Smooth muscle cell (in vitro differentiated cells): ENCODE results near the gene AVL9. TPM values are rescaled to one million over a fixed set of nuclear protein-coding genes. Genes with fewer than 3 reads are reported as not detected.

Experiments used
- DNase-seq: peaks from one replicate; lab custom pipeline; 2025; ENCODE audit not compliant: unreplicated experiment; lab: John Stamatoyannopoulos, UW
- H2AFZ ChIP-seq: fragments of 200-600 bp; sonication (generic); 2 replicates; pipeline ENCODE4 v1.6.0; 2016; ENCODE audit warnings: antibody characterized with exemption, low read depth, mild to moderate bottlenecking
- H3F3A ChIP-seq: fragments of 200-600 bp; sonication (generic); 2 replicates; pipeline ENCODE4 v1.6.0; 2017; ENCODE audit warnings: antibody characterized with exemption, low read depth
- H3K27ac ChIP-seq: fragments of 200-600 bp; sonication (generic); 2 replicates; pipeline ENCODE4 v1.5.1; 2016; ENCODE audit warnings: low read depth, mild to moderate bottlenecking
- H3K27me3 ChIP-seq: fragments of 200-600 bp; sonication (generic); 2 replicates; pipeline ENCODE4 v1.6.1; 2016; ENCODE audit warnings: low read depth, mild to moderate bottlenecking
- H3K36me3 ChIP-seq: fragments of 200-600 bp; sonication (generic); 2 replicates; pipeline ENCODE4 v1.5.1; 2016; ENCODE audit warnings: low read depth
- H3K4me1 ChIP-seq: fragments of 200-600 bp; sonication (generic); 2 replicates; pipeline ENCODE4 v1.5.1; 2016; ENCODE audit warnings: low read depth
- H3K4me2 ChIP-seq: fragments of 200-600 bp; sonication (generic); 2 replicates; pipeline ENCODE4 v1.6.0; 2016; ENCODE audit warnings: mild to moderate bottlenecking
- H3K4me3 ChIP-seq: fragments of 200-600 bp; sonication (generic); 2 replicates; pipeline ENCODE4 v1.5.1; 2016; ENCODE audit warnings: mild to moderate bottlenecking
- H3K79me2 ChIP-seq: fragments of 200-600 bp; sonication (generic); 2 replicates; pipeline ENCODE4 v1.6.0; 2016; ENCODE audit warnings: low read depth, mild to moderate bottlenecking
- H3K9ac ChIP-seq: fragments of 200-600 bp; sonication (generic); 2 replicates; pipeline ENCODE4 v1.6.0; 2016; ENCODE audit warnings: low read depth
- H3K9me3 ChIP-seq: fragments of 200-600 bp; sonication (generic); replicated peaks from 2 replicates; pipeline ENCODE4 v1.5.1; 2016; ENCODE audit warnings: low read depth
- H4K20me1 ChIP-seq: fragments of 200-600 bp; sonication (generic); 2 replicates; pipeline ENCODE4 v1.6.0; 2016; ENCODE audit warnings: low read depth
- WGBS: methylation state at CpG from one replicate; pipeline ENCODE4 v1.1.7; 2016; ENCODE audit warnings: low lambda C conversion rate; 5-methylcytosine and 5-hydroxymethylcytosine counted together
- polyA plus RNA-seq: library from polyadenylated mRNA; unstranded; fragments of >200 nt; fragmentation: Nextera tagmentation; extraction: Ambion mirVana; gene quantifications from 2 replicates; pipeline ENCODE4 v1.2.1, GENCODE V29; 2016
- total RNA-seq: library from RNA; depleted of rRNA; stranded (reverse); fragments of >200 nt; gene quantifications from 2 replicates; pipeline ENCODE4 v1.2.3, GENCODE V29; 2014
- TF ChIP-seq, protein P1 (sequence below): fragments of 200-600 bp; sonication (generic); IDR thresholded peaks from 2 replicates; pipeline ENCODE4 v1.5.1; 2017; ENCODE audit warnings: borderline replicate concordance, mild to moderate bottlenecking, antibody characterized with exemption; ENCODE audit not compliant: insufficient read depth, poor library complexity, severe bottlenecking

The AVL9 gene
- total and polyA plus RNA-seq, 2 experiments from 2014 or later: 13.1 to 32.3 TPM

- H3K9me3 ChIP-seq: no peaks in the 10 kb centered on the region
- 74% methylated on average over 5 of the region's 5 CpGs for WGBS
- no peak overlapping the region for H3K4me3 ChIP-seq
- H3K79me2 ChIP-seq: no peaks in the 10 kb centered on the region
- no peak overlapping the region for H3K27ac ChIP-seq
- peaks cover 9% of the 10 kb centered on the region for H3F3A ChIP-seq
- no peak overlapping the region for H3K4me2 ChIP-seq
- DNase-seq: no peak
- no peaks in the 10 kb centered on the region for H3K27me3 ChIP-seq
- peaks cover 10% of the 10 kb centered on the region for H3K36me3 ChIP-seq
- H3K9ac ChIP-seq: no peak overlapping the region
- H3K4me1 ChIP-seq: peaks cover 8% of the 10 kb centered on the region
- TF ChIP-seq, protein P1, sequence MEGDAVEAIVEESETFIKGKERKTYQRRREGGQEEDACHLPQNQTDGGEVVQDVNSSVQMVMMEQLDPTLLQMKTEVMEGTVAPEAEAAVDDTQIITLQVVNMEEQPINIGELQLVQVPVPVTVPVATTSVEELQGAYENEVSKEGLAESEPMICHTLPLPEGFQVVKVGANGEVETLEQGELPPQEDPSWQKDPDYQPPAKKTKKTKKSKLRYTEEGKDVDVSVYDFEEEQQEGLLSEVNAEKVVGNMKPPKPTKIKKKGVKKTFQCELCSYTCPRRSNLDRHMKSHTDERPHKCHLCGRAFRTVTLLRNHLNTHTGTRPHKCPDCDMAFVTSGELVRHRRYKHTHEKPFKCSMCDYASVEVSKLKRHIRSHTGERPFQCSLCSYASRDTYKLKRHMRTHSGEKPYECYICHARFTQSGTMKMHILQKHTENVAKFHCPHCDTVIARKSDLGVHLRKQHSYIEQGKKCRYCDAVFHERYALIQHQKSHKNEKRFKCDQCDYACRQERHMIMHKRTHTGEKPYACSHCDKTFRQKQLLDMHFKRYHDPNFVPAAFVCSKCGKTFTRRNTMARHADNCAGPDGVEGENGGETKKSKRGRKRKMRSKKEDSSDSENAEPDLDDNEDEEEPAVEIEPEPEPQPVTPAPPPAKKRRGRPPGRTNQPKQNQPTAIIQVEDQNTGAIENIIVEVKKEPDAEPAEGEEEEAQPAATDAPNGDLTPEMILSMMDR: no peak
- H4K20me1 ChIP-seq: peaks cover 3% of the 10 kb centered on the region
- no peak overlapping the region for H2AFZ ChIP-seq
Observed at GRCh38 chr7:32586291-32587221, 91.3 kb downstream of the AVL9 start.

GRCh38 chr7:32587411-32587948, 92.2 kb downstream of the AVL9 start:
- H3K9me3 ChIP-seq: no peaks in the 10 kb centered on the region
- peaks cover 4% of the 10 kb centered on the region for H3K36me3 ChIP-seq
- H3F3A ChIP-seq: peaks cover 9% of the 10 kb centered on the region
- 81% methylated on average over 9 of the region's 9 CpGs for WGBS
- H3K4me2 ChIP-seq: no peak overlapping the region
- H3K27ac ChIP-seq: peak overlapping the region; percentile 46
- H2AFZ ChIP-seq: no peak overlapping the region
- TF ChIP-seq, protein P1: no peak
- no peak overlapping the region for H3K4me3 ChIP-seq
- no peaks in the 10 kb centered on the region for H3K79me2 ChIP-seq
- DNase-seq: no peak
- peaks cover 3% of the 10 kb centered on the region for H4K20me1 ChIP-seq
- no peaks in the 10 kb centered on the region for H3K27me3 ChIP-seq
- H3K9ac ChIP-seq: no peak overlapping the region
- peaks cover 8% of the 10 kb centered on the region for H3K4me1 ChIP-seq

DNA sequence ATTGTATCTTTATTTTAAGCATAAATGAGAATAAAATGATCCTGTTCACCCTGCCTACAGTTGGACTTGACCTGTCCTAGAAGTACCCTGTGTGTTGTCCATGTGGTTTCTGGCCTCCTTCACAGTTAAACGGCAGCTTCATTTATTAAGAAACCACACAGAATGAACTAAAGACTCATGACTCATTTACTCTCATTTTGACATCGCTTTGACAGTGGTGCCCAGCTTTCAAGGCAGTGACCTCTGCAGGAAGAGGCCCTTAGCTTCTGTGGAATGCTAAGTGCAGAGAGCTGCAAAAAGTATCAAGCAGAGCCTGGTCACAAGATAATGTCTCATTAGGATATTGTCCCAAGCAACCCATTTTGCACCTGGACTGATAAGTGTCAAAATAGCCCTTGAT, 93.4 kb downstream of the AVL9 start:
- peak overlapping the region; percentile 11 for H3K4me2 ChIP-seq

More for the DNA sequence above, 93.4 kb downstream of the AVL9 start:
- Histone ChIP-seq H3K4me1 (peaks cover 8% of the 10 kb centered on the region), H3K9me3 (no peaks in the 10 kb centered on the region), H3K9ac (no peak overlapping the region), H3K36me3 (no peaks in the 10 kb centered on the region), H3K27ac (peak overlapping the region; percentile 46), H3K27me3 (no peaks in the 10 kb centered on the region), H3K4me3 (no peak overlapping the region), H3F3A (peaks cover 9% of the 10 kb centered on the region), H4K20me1 (peaks cover 3% of the 10 kb centered on the region), H3K79me2 (no peaks in the 10 kb centered on the region), H2AFZ (no peak overlapping the region)
- DNase-seq: no peak
- WGBS: 8% methylated on average over 2 of the region's 2 CpGs
- TF ChIP-seq, protein P1: no peak
